ENCODE measurements around the gene TRPV6.

- TF ChIP-seq POLR2A (IDR thresholded peaks at IDR 0.05; ENCODE audit: low read depth, low read length) (no peak), POLR2AphosphoS5 (IDR thresholded peaks at IDR 0.05; ENCODE audit: low read depth, low read length) (no peak), TAF1 (IDR thresholded peaks at IDR 0.05; ENCODE audit: borderline replicate concordance, low read depth, low read length) (no peak)
Observed at GRCh38 chr7:142906643-142907042, 21.1 kb upstream of the TRPV6 start.

All from GM12892 (cell line).